Measurements from ENCODE around the gene CDPF1. TPM values are rescaled to one million over a fixed set of nuclear protein-coding genes. Genes with fewer than 3 reads are reported as not detected.

Gene CDPF1
- total and polyA plus RNA-seq, 2 donors from 2014 or later: 10.2 to 13.3 TPM

DNA sequence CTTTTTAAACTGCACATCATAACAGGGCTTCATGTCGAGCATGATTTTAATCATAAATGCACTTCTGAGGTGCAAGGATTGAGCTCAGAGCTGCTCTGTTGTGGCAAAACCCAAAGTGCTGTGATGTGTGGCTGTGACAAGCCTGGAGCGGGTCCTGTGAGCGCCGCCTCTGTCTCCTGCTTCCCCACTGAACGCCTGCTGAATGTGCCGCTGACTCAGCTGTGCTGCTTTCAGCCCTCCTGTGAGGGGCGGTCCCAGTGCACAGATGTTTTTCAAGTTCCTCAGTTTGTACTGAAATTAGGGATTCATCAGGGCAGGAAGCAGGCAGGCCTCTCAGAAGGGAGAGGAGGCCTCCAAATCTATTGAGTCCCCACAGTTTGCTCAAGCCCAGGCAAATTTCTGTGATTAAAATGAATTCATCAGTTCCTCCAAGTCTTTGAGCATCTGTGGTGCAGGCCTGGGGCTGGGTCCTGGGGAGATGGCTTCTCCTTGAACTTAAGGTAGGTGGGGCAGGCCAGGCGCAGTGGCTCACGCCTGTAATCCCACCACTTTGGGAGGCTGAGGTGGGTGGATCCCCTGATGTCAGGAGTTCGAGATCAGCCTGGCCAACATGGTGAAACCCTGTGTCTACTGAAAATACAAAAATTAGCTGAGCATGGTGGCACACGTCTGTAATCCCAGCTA, 43.6 kb upstream of the CDPF1 start:
- no peak for FAIRE-seq

DNA sequence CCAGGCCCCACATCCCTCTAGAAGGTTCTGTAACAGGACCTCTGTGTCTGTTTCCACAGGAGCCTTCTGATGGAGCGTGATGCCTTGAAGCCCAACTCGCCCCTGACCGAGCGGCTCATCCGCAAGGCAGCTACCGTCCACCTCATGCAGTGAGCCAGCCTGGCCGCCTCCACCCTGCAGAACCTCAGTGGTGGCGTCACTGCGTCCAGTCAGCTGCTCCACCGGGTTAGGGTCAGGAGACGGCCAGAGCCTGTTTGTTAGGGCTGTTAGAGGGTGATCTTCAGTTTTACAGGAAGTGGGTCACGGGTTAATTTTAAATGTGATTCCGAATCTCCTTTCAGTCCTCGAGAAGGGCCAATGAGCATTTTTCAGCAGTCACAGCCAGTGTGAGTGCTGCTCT, 42.6 kb upstream of the CDPF1 start:
- H3K27ac ChIP-seq (ENCODE audit: low read depth in 2 of 2, low read length in 2 of 2): peak overlapping the region; percentile 49 to 73
- DNase-seq (no peak), FAIRE-seq (no peak)
- peaks cover 0 to 35% (median 4%) of the 10 kb centered on the region in 3 donors for H3K36me3 ChIP-seq (ENCODE audit: control insufficient read depth in 2 of 3, insufficient read depth in 3 of 3, low read length in 3 of 3)
- intact Hi-C loops (cut with DNase I): no loop called here
- H3K27me3 ChIP-seq (ENCODE audit: control insufficient read depth, insufficient read depth, low read length): no peaks in the 10 kb centered on the region
- no peaks in the 10 kb centered on the region for H3K9me3 ChIP-seq (ENCODE audit: control insufficient read depth in 2 of 3, insufficient read depth in 1 of 3, low read length in 3 of 3)
- peaks cover 0 to 12% (median 6%) of the 10 kb centered on the region in 3 donors for H3K4me1 ChIP-seq (ENCODE audit: control insufficient read depth in 2 of 3, insufficient read depth in 2 of 3, low read depth in 1 of 3, low read length in 3 of 3)
- TF ChIP-seq, protein P1, sequence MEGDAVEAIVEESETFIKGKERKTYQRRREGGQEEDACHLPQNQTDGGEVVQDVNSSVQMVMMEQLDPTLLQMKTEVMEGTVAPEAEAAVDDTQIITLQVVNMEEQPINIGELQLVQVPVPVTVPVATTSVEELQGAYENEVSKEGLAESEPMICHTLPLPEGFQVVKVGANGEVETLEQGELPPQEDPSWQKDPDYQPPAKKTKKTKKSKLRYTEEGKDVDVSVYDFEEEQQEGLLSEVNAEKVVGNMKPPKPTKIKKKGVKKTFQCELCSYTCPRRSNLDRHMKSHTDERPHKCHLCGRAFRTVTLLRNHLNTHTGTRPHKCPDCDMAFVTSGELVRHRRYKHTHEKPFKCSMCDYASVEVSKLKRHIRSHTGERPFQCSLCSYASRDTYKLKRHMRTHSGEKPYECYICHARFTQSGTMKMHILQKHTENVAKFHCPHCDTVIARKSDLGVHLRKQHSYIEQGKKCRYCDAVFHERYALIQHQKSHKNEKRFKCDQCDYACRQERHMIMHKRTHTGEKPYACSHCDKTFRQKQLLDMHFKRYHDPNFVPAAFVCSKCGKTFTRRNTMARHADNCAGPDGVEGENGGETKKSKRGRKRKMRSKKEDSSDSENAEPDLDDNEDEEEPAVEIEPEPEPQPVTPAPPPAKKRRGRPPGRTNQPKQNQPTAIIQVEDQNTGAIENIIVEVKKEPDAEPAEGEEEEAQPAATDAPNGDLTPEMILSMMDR (IDR thresholded peaks at IDR 0.05; ENCODE audit: borderline replicate concordance, extremely low read depth, insufficient read depth): no peak
- no peak overlapping the region for H3K9ac ChIP-seq (ENCODE audit: low read length in 3 of 3)
- H3K4me3 ChIP-seq (ENCODE audit: low read length in 3 of 3): no peak overlapping the region

More for the DNA sequence above, 43.6 kb upstream of the CDPF1 start:
- H3K4me1 ChIP-seq (ENCODE audit: control insufficient read depth in 2 of 3, insufficient read depth in 2 of 3, low read depth in 1 of 3, low read length in 3 of 3): peaks cover 0 to 9% (median 6%) of the 10 kb centered on the region in 3 donors
- H3K4me3 ChIP-seq (ENCODE audit: low read length in 3 of 3): no peak overlapping the region
- H3K9ac ChIP-seq (ENCODE audit: low read length in 3 of 3): no peak overlapping the region
- no peaks in the 10 kb centered on the region for H3K9me3 ChIP-seq (ENCODE audit: control insufficient read depth in 2 of 3, insufficient read depth in 1 of 3, low read length in 3 of 3)
- intact Hi-C loops (cut with DNase I): no loop called here
- no peak for DNase-seq
- TF ChIP-seq, protein P1 (IDR thresholded peaks at IDR 0.05; ENCODE audit: borderline replicate concordance, extremely low read depth, insufficient read depth): no peak
- H3K27me3 ChIP-seq (ENCODE audit: control insufficient read depth, insufficient read depth, low read length): no peaks in the 10 kb centered on the region
- H3K36me3 ChIP-seq (ENCODE audit: control insufficient read depth in 2 of 3, insufficient read depth in 3 of 3, low read length in 3 of 3): peaks cover 0 to 34% (median 4%) of the 10 kb centered on the region in 3 donors
- peak overlapping the region in 1 of 2 donors; percentile 36 for H3K27ac ChIP-seq (ENCODE audit: low read depth in 2 of 2, low read length in 2 of 2)

- no peak overlapping the region for H3K9ac ChIP-seq (ENCODE audit: low read length in 3 of 3)
- H3K36me3 ChIP-seq (ENCODE audit: control insufficient read depth in 2 of 3, insufficient read depth in 3 of 3, low read length in 3 of 3): peaks cover 0 to 35% (median 5%) of the 10 kb centered on the region in 3 donors
- H3K4me1 ChIP-seq (ENCODE audit: control insufficient read depth in 2 of 3, insufficient read depth in 2 of 3, low read depth in 1 of 3, low read length in 3 of 3): peaks cover 0 to 14% (median 6%) of the 10 kb centered on the region in 3 donors
- no peaks in the 10 kb centered on the region for H3K27me3 ChIP-seq (ENCODE audit: control insufficient read depth, insufficient read depth, low read length)
- no peak for FAIRE-seq
- H3K9me3 ChIP-seq (ENCODE audit: control insufficient read depth in 2 of 3, insufficient read depth in 1 of 3, low read length in 3 of 3): no peaks in the 10 kb centered on the region
- TF ChIP-seq, protein P1 (IDR thresholded peaks at IDR 0.05; ENCODE audit: borderline replicate concordance, extremely low read depth, insufficient read depth): no peak
- intact Hi-C loops (cut with DNase I): no loop called here
- no peak for DNase-seq
- no peak overlapping the region for H3K4me3 ChIP-seq (ENCODE audit: low read length in 3 of 3)
- peak overlapping the region; percentile 30 to 73 for H3K27ac ChIP-seq (ENCODE audit: low read depth in 2 of 2, low read length in 2 of 2)
Observed at GRCh38 chr22:46292173-46292572, 42.1 kb upstream of the CDPF1 start.
